Loucy (cell line): Measurements from ENCODE around the gene GSTM3.
A peak's percentile ranks its signal among the peaks of the same experiment; 100 is the strongest.

Experiments used
- H2AFZ ChIP-seq: fragments of 200-600 bp; sonication (generic); 2 replicates; pipeline ENCODE4 v1.6.0; 2016; ENCODE audit warnings: antibody characterized with exemption, mild to moderate bottlenecking, low read length, moderate library complexity
- H3F3A ChIP-seq: fragments of 200-600 bp; 2 replicates; pipeline ENCODE4 v1.6.0; 2016; ENCODE audit warnings: antibody characterized with exemption, low read depth, mild to moderate bottlenecking
- H3K27me3 ChIP-seq: fragments of 200-600 bp; sonication (generic); 2 replicates; pipeline ENCODE4 v1.6.1; 2014; ENCODE audit warnings: low read length, mild to moderate bottlenecking; ENCODE audit not compliant: insufficient read depth, poor library complexity, severe bottlenecking
- H3K36me3 ChIP-seq: fragments of 200-600 bp; sonication (generic); 2 replicates; pipeline ENCODE4 v1.6.1; 2016; ENCODE audit warnings: low read length; ENCODE audit not compliant: insufficient read depth
- H3K4me1 ChIP-seq: fragments of 200-600 bp; sonication (generic); 2 replicates; pipeline ENCODE4 v1.5.1; 2014; ENCODE audit warnings: low read length, mild to moderate bottlenecking; ENCODE audit not compliant: insufficient read depth, poor library complexity, severe bottlenecking
- H3K4me2 ChIP-seq: fragments of 200-600 bp; sonication (generic); 2 replicates; pipeline ENCODE4 v1.6.0; 2014; ENCODE audit warnings: antibody characterized with exemption, low read length, low read depth, mild to moderate bottlenecking; ENCODE audit not compliant: poor library complexity, severe bottlenecking
- H3K4me3 ChIP-seq: fragments of 200-600 bp; sonication (generic); 2 replicates; pipeline ENCODE4 v1.5.1; 2014; ENCODE audit warnings: low read length, mild to moderate bottlenecking, mixed read lengths; ENCODE audit not compliant: poor library complexity, severe bottlenecking
- H3K79me2 ChIP-seq: fragments of 200-600 bp; sonication (generic); 2 replicates; pipeline ENCODE4 v1.6.1; 2014; ENCODE audit warnings: low read length; ENCODE audit not compliant: insufficient read depth
- H3K9ac ChIP-seq: fragments of 200-600 bp; sonication (generic); 2 replicates; pipeline ENCODE4 v1.6.0; 2014; ENCODE audit warnings: mild to moderate bottlenecking, low read depth, low read length, moderate library complexity; ENCODE audit not compliant: poor library complexity, severe bottlenecking
- H3K9me2 ChIP-seq: fragments of 200-600 bp; sonication (generic); replicated peaks from 2 replicates; pipeline ENCODE4 v1.6.1; 2016; ENCODE audit warnings: low read depth, low read length, mixed read lengths
- H3K9me3 ChIP-seq: fragments of 200-600 bp; sonication (generic); 2 replicates; pipeline ENCODE4 v1.6.1; 2014; ENCODE audit warnings: mild to moderate bottlenecking, antibody characterized with exemption, low read length, low read depth; ENCODE audit not compliant: insufficient read depth
- H4K20me1 ChIP-seq: fragments of 200-600 bp; sonication (generic); 2 replicates; pipeline ENCODE4 v1.6.0; 2014; ENCODE audit warnings: antibody characterized with exemption, low read length, mild to moderate bottlenecking; ENCODE audit not compliant: insufficient read depth, poor library complexity, severe bottlenecking
- CTCF ChIP-seq: fragments of 200-600 bp; sonication (generic); conservative IDR thresholded peaks from 2 replicates; pipeline ENCODE4 v1.5.1; 2014; ENCODE audit warnings: mild to moderate bottlenecking, antibody characterized with exemption, low read length
- EZH2phosphoT487 ChIP-seq: fragments of 200-600 bp; IDR thresholded peaks from 2 replicates; pipeline ENCODE4 v1.6.1; 2018; ENCODE audit warnings: antibody characterized with exemption, mild to moderate bottlenecking, moderate library complexity, borderline replicate concordance

The GSTM3 gene

GRCh38 chr1:109763646-109764415 lies 23.0 kb upstream of the GSTM3 start, which contains the start of gene EPS8L3:
EPS8L3 (minus strand) TSS chr1:109763923; CDS start chr1:109761749, 2,174 bp downstream.
- no peaks in the 10 kb centered on the region for H4K20me1 ChIP-seq

GRCh38 chr1:109762821-109763645 lies 22.2 kb upstream of the GSTM3 start:
- no peaks in the 10 kb centered on the region for H3K27me3 ChIP-seq
- no peaks in the 10 kb centered on the region for H3K79me2 ChIP-seq
- H3K4me3 ChIP-seq: no peak overlapping the region
- H3K9me3 ChIP-seq: no peaks in the 10 kb centered on the region
- no peaks in the 10 kb centered on the region for H3K36me3 ChIP-seq
- H3K9me2 ChIP-seq: no peaks in the 10 kb centered on the region
- peak overlapping the region; percentile 9 for H3K9ac ChIP-seq
- H2AFZ ChIP-seq: peak overlapping the region; percentile 53
- no peak for TF ChIP-seq CTCF
- TF ChIP-seq EZH2phosphoT487: no peak
- peaks cover 17% of the 10 kb centered on the region for H3K4me1 ChIP-seq
- H3F3A ChIP-seq: no peaks in the 10 kb centered on the region
- peak overlapping the region; percentile 5 for H3K4me2 ChIP-seq
- no peaks in the 10 kb centered on the region for H4K20me1 ChIP-seq

More at GRCh38 chr1:109763646-109764415, 23.0 kb upstream of the GSTM3 start, which contains the start of gene EPS8L3:
- H3K9me3 ChIP-seq: no peaks in the 10 kb centered on the region
- no peaks in the 10 kb centered on the region for H3K79me2 ChIP-seq
- no peaks in the 10 kb centered on the region for H3K9me2 ChIP-seq
- no peaks in the 10 kb centered on the region for H3F3A ChIP-seq
- H3K4me2 ChIP-seq: peak within 1 kb of the TSS; percentile 5
- H3K9ac ChIP-seq: peak within 1 kb of the TSS; percentile 9
- TF ChIP-seq CTCF (no peak), EZH2phosphoT487 (no peak)
- no peaks in the 10 kb centered on the region for H3K27me3 ChIP-seq
- H2AFZ ChIP-seq: peak within 1 kb of the TSS; percentile 53
- peaks cover 17% of the 10 kb centered on the region for H3K4me1 ChIP-seq
- H3K4me3 ChIP-seq: no peak within 1 kb of the TSS
- H3K36me3 ChIP-seq: no peaks in the 10 kb centered on the region

- H2AFZ ChIP-seq: no peak overlapping the region
- no peak for TF ChIP-seq CTCF
- no peak for TF ChIP-seq EZH2phosphoT487
- no peaks in the 10 kb centered on the region for H3K9me2 ChIP-seq
- peaks cover 17% of the 10 kb centered on the region for H3K4me1 ChIP-seq
- H3K9ac ChIP-seq: no peak overlapping the region
- no peaks in the 10 kb centered on the region for H3K36me3 ChIP-seq
- H3F3A ChIP-seq: no peaks in the 10 kb centered on the region
- H3K27me3 ChIP-seq: no peaks in the 10 kb centered on the region
- H3K9me3 ChIP-seq: no peaks in the 10 kb centered on the region
- H3K79me2 ChIP-seq: no peaks in the 10 kb centered on the region
- H3K4me2 ChIP-seq: no peak overlapping the region
- no peak overlapping the region for H3K4me3 ChIP-seq
- H4K20me1 ChIP-seq: no peaks in the 10 kb centered on the region
These were observed 21.3 kb upstream of the GSTM3 start for GRCh38 chr1:109762039-109762585.
